ENCODE measurements around the gene PCDHB5. TPM values are rescaled to one million over a fixed set of nuclear protein-coding genes. Genes with fewer than 3 reads are reported as not detected.
"Not testable (repeated sequence)": the region's sequence is repeated elsewhere in the genome, so short reads cannot be mapped to it uniquely, and the experiment has no call there.

Gene PCDHB5
- total RNA-seq, 1 donor from 2014 or later = 72.2 TPM

DNA sequence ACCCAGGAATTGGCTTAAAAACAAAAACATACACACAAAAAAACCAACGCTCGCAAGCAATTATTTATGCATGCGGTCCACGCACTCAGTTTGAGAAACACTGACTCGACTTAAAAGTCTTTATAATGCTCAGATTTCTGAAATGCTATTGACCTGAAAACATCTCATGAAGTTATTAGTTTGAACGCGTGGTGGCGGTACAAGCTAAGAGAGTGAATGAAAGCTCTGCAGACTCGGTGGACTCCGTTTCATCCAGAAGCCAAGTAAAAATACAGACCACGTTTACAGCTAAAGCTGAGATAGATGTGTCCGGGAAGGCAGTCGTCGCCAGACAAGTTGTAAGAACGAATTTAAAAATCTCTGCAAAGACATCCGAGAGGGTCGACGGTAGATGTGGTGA is 14.8 kb downstream of the PCDHB5 start, which contains the start of gene PCDHB6:
TSS of gene PCDHB6 (plus strand) at position 246 of the 400 bp plus-strand sequence. CDS start 201 bp downstream, outside the sequence.
- Mint-ChIP-seq H3K9me3 (ENCODE audit: unreplicated experiment) (peaks cover 15% of the 10 kb centered on the region), H3K36me3 (ENCODE audit: unreplicated experiment) (peaks cover 45% of the 10 kb centered on the region), H3K4me3 (ENCODE audit: unreplicated experiment) (no peak within 1 kb of the TSS), H3K27me3 (ENCODE audit: unreplicated experiment) (peaks cover 3% of the 10 kb centered on the region), H3K4me1 (ENCODE audit: low read depth, unreplicated experiment) (no peaks in the 10 kb centered on the region), H3K27ac (ENCODE audit: unreplicated experiment) (no peak within 1 kb of the TSS)
- no peak for TF ChIP-seq CTCF (IDR thresholded peaks at IDR 0.05; ENCODE audit: partially characterized antibody, unreplicated experiment)
- DNase-seq = no peak

- H3K27ac Mint-ChIP-seq (ENCODE audit: unreplicated experiment) = no peak overlapping the region
- H3K36me3 Mint-ChIP-seq (ENCODE audit: unreplicated experiment) = peaks cover 47% of the 10 kb centered on the region
- peaks cover 13% of the 10 kb centered on the region for H3K9me3 Mint-ChIP-seq (ENCODE audit: unreplicated experiment)
- no peaks in the 10 kb centered on the region for H3K4me1 Mint-ChIP-seq (ENCODE audit: low read depth, unreplicated experiment)
- no peak overlapping the region for H3K4me3 Mint-ChIP-seq (ENCODE audit: unreplicated experiment)
- no peak for TF ChIP-seq CTCF (IDR thresholded peaks at IDR 0.05; ENCODE audit: partially characterized antibody, unreplicated experiment)
- peaks cover 3% of the 10 kb centered on the region for H3K27me3 Mint-ChIP-seq (ENCODE audit: unreplicated experiment)
- DNase-seq = no peak
Measured at GRCh38 chr5:141150224-141150992, 15.4 kb downstream of the PCDHB5 start.

- peaks cover 51% of the 10 kb centered on the region for H3K36me3 Mint-ChIP-seq (ENCODE audit: unreplicated experiment)
- TF ChIP-seq CTCF (IDR thresholded peaks at IDR 0.05; ENCODE audit: partially characterized antibody, unreplicated experiment) = no peak
- DNase-seq = no peak
- H3K4me1 Mint-ChIP-seq (ENCODE audit: low read depth, unreplicated experiment) = no peaks in the 10 kb centered on the region
- peaks cover 16% of the 10 kb centered on the region for H3K9me3 Mint-ChIP-seq (ENCODE audit: unreplicated experiment)
- H3K27ac Mint-ChIP-seq (ENCODE audit: unreplicated experiment) = no peak overlapping the region
- H3K27me3 Mint-ChIP-seq (ENCODE audit: unreplicated experiment) = peaks cover 3% of the 10 kb centered on the region
- no peak overlapping the region for H3K4me3 Mint-ChIP-seq (ENCODE audit: unreplicated experiment)
Measured at GRCh38 chr5:141150993-141151325, 16.0 kb downstream of the PCDHB5 start.

- Mint-ChIP-seq H3K9me3 (ENCODE audit: unreplicated experiment) (peaks cover 22% of the 10 kb centered on the region), H3K36me3 (ENCODE audit: unreplicated experiment) (peaks cover 54% of the 10 kb centered on the region)
- H3K4me1 Mint-ChIP-seq (ENCODE audit: low read depth, unreplicated experiment); DNase-seq; H3K4me3 Mint-ChIP-seq (ENCODE audit: unreplicated experiment); H3K27ac Mint-ChIP-seq (ENCODE audit: unreplicated experiment); H3K27me3 Mint-ChIP-seq (ENCODE audit: unreplicated experiment): not testable (repeated sequence)
Measured at GRCh38 chr5:141151632-141152031, 16.6 kb downstream of the PCDHB5 start.

DNA sequence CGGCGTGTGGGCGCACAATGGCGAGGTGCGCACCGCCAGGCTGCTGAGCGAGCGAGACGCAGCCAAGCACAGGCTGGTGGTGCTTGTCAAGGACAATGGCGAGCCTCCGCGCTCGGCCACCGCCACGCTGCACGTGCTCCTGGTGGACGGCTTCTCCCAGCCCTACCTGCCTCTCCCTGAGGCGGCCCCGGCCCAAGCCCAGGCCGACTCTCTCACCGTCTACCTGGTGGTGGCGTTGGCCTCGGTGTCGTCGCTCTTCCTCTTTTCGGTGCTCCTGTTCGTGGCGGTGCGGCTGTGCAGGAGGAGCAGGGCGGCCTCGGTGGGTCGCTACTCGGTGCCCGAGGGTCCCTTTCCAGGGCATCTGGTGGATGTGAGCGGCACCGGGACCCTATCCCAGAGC is 17.1 kb downstream of the PCDHB5 start:
- Mint-ChIP-seq H3K9me3 (ENCODE audit: unreplicated experiment) (peaks cover 25% of the 10 kb centered on the region), H3K36me3 (ENCODE audit: unreplicated experiment) (peaks cover 58% of the 10 kb centered on the region)
- DNase-seq; H3K4me1 Mint-ChIP-seq (ENCODE audit: low read depth, unreplicated experiment); H3K27me3 Mint-ChIP-seq (ENCODE audit: unreplicated experiment); H3K4me3 Mint-ChIP-seq (ENCODE audit: unreplicated experiment); H3K27ac Mint-ChIP-seq (ENCODE audit: unreplicated experiment): not testable (repeated sequence)

All from glutamatergic neuron (in vitro differentiated cells).